Activated CD4-positive, CD25-positive, alpha-beta regulatory T cell treated with anti-CD3 and anti-CD28 coated beads, Interleukin-2, amount 50 U/mL, for 72 hours (primary cell): ENCODE data around the gene DDHD1.
"Not testable (repeated sequence)": the region's sequence is repeated elsewhere in the genome, so short reads cannot be mapped to it uniquely, and the experiment has no call there.

Experiments
- DNase-seq: peaks from one replicate; pipeline ENCODE4 v3.0.0; 2021

DDHD1 gene

GRCh38 chr14:53151523-53152183 is 1.5 kb downstream of the DDHD1 start:
- no peak for DNase-seq

GRCh38 chr14:53149668-53150316 is 3.3 kb downstream of the DDHD1 start:
- DNase-seq = no peak

DNA sequence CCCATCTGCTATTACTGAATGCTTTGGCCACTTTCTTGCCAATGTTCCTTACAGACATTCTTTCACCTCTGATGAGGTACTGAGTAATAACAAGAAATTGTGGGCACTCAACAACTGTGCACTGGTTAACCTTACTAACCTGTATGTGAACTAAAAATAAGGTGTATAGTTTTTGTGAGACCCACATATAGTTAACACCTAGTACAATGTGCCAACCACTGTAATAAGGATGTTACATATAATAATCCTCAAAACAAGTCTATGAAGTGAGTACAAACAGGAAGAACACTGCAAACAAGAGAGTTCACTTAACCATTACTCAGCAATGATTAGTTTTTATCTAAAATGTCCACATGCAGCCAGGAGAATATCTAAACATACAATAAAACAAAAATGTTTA is 4.5 kb downstream of the DDHD1 start:
- no peak for DNase-seq

DNA sequence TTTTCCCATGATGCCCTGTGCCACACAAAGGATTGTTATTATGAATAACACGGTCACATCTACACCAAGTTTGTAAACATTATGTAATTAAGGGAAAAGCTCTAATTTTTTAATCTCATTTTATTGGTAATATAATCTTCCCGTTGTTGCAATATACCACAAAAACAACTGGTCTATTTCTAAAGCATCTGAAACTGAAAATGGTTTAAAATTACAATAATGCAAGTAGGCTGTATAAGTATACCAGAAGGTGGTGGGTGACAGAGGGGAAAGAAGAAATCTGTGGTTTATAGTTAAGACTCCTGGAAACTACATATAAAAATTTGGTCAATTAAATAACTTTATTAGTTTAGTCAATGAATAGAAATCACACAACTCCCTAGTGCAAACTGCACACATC is 5.2 kb downstream of the DDHD1 start:
- DNase-seq = no peak

DNA sequence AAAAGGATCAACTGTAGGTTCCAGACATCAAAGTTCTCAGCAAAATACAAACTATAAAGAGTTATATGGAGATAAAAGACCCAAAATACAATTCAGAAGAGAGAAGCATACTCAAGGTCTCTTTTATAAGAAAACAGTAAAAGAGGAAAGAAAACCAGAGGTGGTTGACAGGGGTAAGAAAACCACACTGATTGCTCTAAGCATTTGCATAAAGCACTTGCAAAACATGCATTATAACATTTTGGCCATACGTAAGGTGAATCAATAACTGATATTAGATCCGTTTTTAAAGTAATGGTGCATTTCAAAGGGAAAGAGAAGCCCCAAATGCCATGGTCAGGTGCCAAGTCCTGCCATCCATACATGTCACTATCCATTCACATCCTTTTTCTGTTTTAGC is 5.9 kb downstream of the DDHD1 start:
- no peak for DNase-seq

GRCh38 chr14:53146739-53147138 is 6.4 kb downstream of the DDHD1 start:
- DNase-seq = no peak

- DNase-seq = no peak
Observed at GRCh38 chr14:53144244-53144643, 8.9 kb downstream of the DDHD1 start.

DNA sequence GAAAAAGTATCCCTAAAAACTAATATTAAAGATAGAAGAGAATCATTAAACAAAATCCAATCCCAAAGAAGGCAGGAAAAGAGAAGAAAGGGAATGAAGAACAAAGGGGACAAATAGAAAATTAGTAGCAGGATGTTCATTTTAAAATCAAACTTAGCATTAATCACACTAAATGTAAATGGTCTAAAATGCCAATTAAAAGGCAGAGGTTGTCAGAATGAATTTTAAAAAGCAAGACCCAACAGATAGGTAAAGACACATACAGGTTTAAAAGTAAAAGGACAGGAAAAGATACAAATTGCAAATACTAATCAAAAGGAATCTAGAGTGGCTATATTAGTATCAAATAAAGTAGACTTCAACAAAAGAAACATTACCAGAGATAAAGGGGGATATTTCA is 12.5 kb downstream of the DDHD1 start:
- no peak for DNase-seq

DNA sequence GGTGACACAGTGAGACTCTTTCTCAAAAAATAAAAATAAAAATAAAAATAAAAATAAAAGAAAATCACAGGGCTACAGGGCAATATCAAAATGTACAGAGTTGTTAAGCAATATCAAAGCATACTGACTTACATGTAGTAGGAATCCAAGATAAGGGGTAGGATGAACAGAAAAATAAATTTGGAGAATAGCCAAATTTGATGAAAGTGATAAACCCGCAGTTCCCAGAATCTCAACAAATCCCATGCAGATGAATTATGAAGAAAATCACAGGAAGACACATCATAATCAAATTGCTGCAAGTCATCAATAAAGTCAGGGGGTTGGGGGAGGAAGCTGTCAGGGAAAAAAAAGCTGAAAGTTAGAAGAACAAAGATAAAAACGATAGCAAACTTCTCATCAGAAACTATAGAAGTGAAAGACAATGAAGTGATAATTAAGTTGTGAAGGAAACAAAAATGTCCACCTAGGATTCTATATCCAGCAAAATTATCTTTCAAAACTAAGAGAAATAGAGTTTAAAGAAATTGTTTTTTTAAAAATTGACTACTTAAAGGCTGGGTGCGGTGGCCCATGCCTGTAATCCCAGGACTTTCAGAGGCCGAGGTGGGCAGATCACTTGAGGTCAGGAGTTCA is 15.4 kb downstream of the DDHD1 start:
- no peak for DNase-seq

DNA sequence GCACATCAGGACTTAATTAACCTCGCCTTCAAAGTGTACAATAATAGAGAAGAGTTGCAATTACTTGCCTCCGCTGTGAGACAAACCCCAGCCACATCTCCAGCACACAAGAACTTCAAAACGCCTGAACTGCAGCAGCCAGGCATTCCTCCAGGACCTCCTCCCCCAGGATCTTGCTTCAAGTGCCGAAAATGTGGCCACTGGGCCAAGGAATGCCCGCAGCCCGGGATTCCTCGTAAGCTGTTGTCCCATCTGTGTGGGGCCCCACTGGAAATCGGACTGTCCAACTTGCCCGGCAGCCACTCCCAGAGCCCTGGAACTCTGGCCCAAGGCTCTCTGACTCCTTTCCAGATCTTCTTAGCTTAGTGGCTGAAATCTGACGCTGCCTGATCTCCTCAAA is 22.6 kb downstream of the DDHD1 start:
- DNase-seq = not testable (repeated sequence)

DNA sequence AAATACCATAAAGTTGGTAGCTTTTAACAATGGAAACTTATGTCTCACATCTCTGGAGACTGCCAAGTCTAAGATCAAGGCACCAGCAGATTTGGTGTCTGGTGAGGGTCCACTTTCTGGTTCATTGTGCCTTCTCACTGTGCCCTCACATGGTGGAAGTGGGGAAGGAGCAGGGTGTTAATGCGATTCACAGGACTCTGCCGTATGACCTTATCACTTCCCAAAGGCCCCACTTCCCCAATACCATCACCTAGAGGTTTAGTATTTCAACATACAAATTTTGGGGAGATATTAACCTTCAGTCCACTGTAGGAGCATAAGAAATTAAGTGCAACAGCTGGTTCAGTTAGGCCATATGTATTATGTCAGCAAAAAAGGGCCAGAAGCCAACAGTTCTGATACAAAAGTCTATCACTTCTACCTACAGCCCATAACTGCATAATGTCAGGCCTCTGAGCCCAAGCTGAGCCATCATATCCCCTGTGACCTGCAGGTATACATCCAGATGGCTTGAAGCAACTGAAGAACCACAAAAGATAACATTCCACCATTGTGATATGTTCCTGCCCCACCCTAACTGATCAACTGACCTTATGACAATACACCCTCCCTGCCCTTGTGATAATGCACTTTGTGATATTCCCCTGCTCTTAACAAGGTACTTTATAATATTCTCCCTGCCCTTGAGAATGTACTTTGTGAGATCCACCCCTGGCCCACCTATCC is 24.7 kb downstream of the DDHD1 start:
- DNase-seq = no peak

DNA sequence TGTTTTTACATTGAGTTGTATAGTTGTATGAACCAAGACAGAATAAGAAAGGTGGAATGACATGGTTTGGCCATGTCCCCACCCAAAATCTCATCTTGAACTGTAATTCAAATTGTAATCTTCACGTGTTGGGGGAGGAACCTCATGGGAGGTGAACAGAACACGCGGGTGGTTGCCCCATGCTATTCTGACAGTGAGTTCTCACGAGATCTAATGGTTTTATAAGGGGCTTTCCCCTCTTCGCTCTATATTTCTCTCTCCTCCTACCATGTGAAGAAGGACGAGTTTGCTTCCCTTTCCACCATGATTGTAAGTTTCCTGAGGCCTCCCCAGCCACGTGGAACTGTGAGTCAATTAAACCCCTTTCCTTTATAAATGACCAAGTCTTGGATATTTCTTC is 25.3 kb downstream of the DDHD1 start:
- DNase-seq = no peak

DNA sequence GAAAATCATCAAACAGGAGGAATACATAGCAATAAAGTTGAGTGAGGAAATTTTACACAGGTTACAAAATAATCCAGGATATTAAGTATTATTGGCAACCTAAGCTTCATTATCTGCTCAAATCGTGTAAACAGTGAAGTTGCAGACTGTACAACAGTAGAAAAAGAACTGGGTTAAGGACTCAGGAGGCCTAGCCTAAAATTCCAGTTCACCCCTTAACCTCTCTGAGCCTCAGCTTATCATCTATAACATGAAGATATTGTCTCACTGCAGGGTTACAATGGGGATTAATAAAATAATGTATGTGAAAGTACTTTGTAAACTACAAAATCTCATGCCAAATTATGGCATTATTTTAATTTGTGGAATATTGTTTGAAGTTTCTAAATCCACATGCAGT is 26.0 kb downstream of the DDHD1 start:
- no peak for DNase-seq

- no peak for DNase-seq
Observed at GRCh38 chr14:53126731-53127130, 26.4 kb downstream of the DDHD1 start.

- DNase-seq = no peak
Observed at GRCh38 chr14:53124786-53125185, 28.3 kb downstream of the DDHD1 start.

DNA sequence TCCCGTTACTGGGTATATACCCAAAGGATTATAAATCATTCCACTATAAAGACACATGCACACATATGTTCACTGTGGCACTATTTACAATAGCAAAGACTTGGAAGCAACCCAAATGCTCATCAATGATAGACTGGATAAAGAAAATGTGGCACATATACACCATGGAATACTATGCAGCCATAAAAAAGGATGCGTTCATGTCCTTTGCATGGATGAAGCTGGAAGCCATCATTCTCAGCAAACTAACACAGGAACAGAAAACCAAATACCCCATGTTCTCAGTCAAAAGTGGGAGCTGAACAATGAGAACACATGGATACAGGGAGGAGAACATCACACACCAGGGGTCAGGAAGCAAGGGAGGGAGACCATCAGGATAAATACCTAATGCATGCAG is 31.7 kb downstream of the DDHD1 start:
- not testable (repeated sequence) for DNase-seq

GRCh38 chr14:53117479-53117878 is 35.6 kb downstream of the DDHD1 start:
- not testable (repeated sequence) for DNase-seq

GRCh38 chr14:53113989-53114388 is 39.1 kb downstream of the DDHD1 start:
- DNase-seq = no peak

GRCh38 chr14:53110096-53110495 is 43.0 kb downstream of the DDHD1 start:
- no peak for DNase-seq

- DNase-seq = no peak
Observed at GRCh38 chr14:53109105-53110041, 43.8 kb downstream of the DDHD1 start.

GRCh38 chr14:53108292-53109104 is 44.6 kb downstream of the DDHD1 start:
- DNase-seq = no peak

DNA sequence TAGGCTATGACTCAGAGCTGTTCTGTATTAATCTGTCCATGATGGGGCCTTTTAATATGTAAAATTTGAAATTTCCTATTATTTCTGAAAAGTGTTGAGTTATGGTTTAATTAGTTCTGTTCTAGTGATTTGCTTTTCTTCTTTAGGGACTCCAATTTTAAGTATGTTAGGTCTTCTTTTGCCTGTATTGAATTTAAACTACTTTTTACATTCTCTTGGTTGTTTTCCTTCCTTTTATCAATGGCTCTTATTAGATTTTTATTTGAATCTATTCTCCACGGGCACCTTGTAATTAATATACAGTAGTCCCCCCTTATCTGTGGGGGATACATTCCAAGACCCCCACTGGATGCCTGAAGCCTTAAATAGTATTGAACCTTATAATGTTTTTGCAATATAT is 46.4 kb downstream of the DDHD1 start:
- DNase-seq = no peak
